Measurements from ENCODE around the gene SESN1. TPM values are rescaled to one million over a fixed set of nuclear protein-coding genes. Genes with fewer than 3 reads are reported as not detected.

The SESN1 gene
- polyA plus RNA-seq, 4 donors: 13.8 to 30.2 (median 16.7) TPM

- H3K27ac ChIP-seq (ENCODE audit: low read depth in 1 of 3, low read length in 2 of 3): peak overlapping the region in 2 of 3 donors; percentile 37 to 73
- 88 to 100% (median 100%) methylated on average over 1 of the region's 1 CpG for WGBS, 3 donors
- FAIRE-seq: no peak
Measured at GRCh38 chr6:108944071-108944470, 150.6 kb downstream of the SESN1 start.

GRCh38 chr6:108942556-108943492, 151.8 kb downstream of the SESN1 start:
- Histone ChIP-seq H3K4me3 (ENCODE audit: low read depth in 1 of 3, low read length in 3 of 3) (no peak overlapping the region), H3K27me3 (ENCODE audit: control insufficient read depth in 3 of 3, insufficient read depth in 3 of 3, low read length in 3 of 3) (no peaks in the 10 kb centered on the region), H3K27ac (ENCODE audit: low read depth in 1 of 3, low read length in 2 of 3) (peak overlapping the region in 2 of 3 donors; percentile 30 to 37), H3K4me1 (ENCODE audit: control insufficient read depth in 3 of 3, insufficient read depth in 2 of 3, low read depth in 1 of 3, low read length in 2 of 3) (peaks cover 0 to 58% (median 14%) of the 10 kb centered on the region in 3 donors), H3K36me3 (ENCODE audit: control insufficient read depth in 3 of 3, insufficient read depth in 2 of 3, low read depth in 1 of 3, low read length in 3 of 3) (no peaks in the 10 kb centered on the region), H3K9me3 (ENCODE audit: control insufficient read depth in 2 of 2, insufficient read depth in 1 of 2, low read depth in 1 of 2, low read length in 1 of 2) (peaks cover 0 to 4% of the 10 kb centered on the region in 2 donors)
- DNase-seq (peak in 1 of 2 donors; percentile 33), FAIRE-seq (no peak)
- 50 to 77% (median 66%) methylated on average over 9 of the region's 9 CpGs for WGBS, 3 donors

More at GRCh38 chr6:108944071-108944470, 150.6 kb downstream of the SESN1 start:
- Histone ChIP-seq H3K27me3 (ENCODE audit: control insufficient read depth in 3 of 3, insufficient read depth in 3 of 3, low read length in 3 of 3) (no peaks in the 10 kb centered on the region), H3K36me3 (ENCODE audit: control insufficient read depth in 3 of 3, insufficient read depth in 2 of 3, low read depth in 1 of 3, low read length in 3 of 3) (no peaks in the 10 kb centered on the region), H3K4me1 (ENCODE audit: control insufficient read depth in 3 of 3, insufficient read depth in 2 of 3, low read depth in 1 of 3, low read length in 2 of 3) (peaks cover 0 to 67% (median 14%) of the 10 kb centered on the region in 3 donors), H3K9me3 (ENCODE audit: control insufficient read depth in 2 of 2, insufficient read depth in 1 of 2, low read depth in 1 of 2, low read length in 1 of 2) (peaks cover 0 to 4% of the 10 kb centered on the region in 2 donors), H3K4me3 (ENCODE audit: low read depth in 1 of 3, low read length in 3 of 3) (no peak overlapping the region)
- DNase-seq: no peak

- no peaks in the 10 kb centered on the region for H3K36me3 ChIP-seq (ENCODE audit: control insufficient read depth in 3 of 3, insufficient read depth in 2 of 3, low read depth in 1 of 3, low read length in 3 of 3)
- WGBS, 3 donors: 19 to 45% (median 28%) methylated on average over 2 of the region's 2 CpGs
- DNase-seq: peak; percentile 37 to 59
- H3K27ac ChIP-seq (ENCODE audit: low read depth in 1 of 3, low read length in 2 of 3): peak overlapping the region in 1 of 3 donors; percentile 37
- no peak for FAIRE-seq
- peaks cover 0 to 4% of the 10 kb centered on the region in 2 donors for H3K9me3 ChIP-seq (ENCODE audit: control insufficient read depth in 2 of 2, insufficient read depth in 1 of 2, low read depth in 1 of 2, low read length in 1 of 2)
- no peaks in the 10 kb centered on the region for H3K27me3 ChIP-seq (ENCODE audit: control insufficient read depth in 3 of 3, insufficient read depth in 3 of 3, low read length in 3 of 3)
- no peak overlapping the region for H3K4me3 ChIP-seq (ENCODE audit: low read depth in 1 of 3, low read length in 3 of 3)
- H3K4me1 ChIP-seq (ENCODE audit: control insufficient read depth in 3 of 3, insufficient read depth in 2 of 3, low read depth in 1 of 3, low read length in 2 of 3): peaks cover 0 to 50% (median 14%) of the 10 kb centered on the region in 3 donors
Measured at GRCh38 chr6:108941859-108942258, 152.8 kb downstream of the SESN1 start.

GRCh38 chr6:108941281-108941680, 153.4 kb downstream of the SESN1 start:
- 24 to 74% (median 50%) methylated on average over 1 of the region's 1 CpG for WGBS, 3 donors
- peak in 1 of 2 donors; percentile 45 for DNase-seq
- Histone ChIP-seq H3K4me3 (ENCODE audit: low read depth in 1 of 3, low read length in 3 of 3) (no peak overlapping the region), H3K36me3 (ENCODE audit: control insufficient read depth in 3 of 3, insufficient read depth in 2 of 3, low read depth in 1 of 3, low read length in 3 of 3) (no peaks in the 10 kb centered on the region), H3K9me3 (ENCODE audit: control insufficient read depth in 2 of 2, insufficient read depth in 1 of 2, low read depth in 1 of 2, low read length in 1 of 2) (peaks cover 0 to 4% of the 10 kb centered on the region in 2 donors), H3K27me3 (ENCODE audit: control insufficient read depth in 3 of 3, insufficient read depth in 3 of 3, low read length in 3 of 3) (no peaks in the 10 kb centered on the region), H3K4me1 (ENCODE audit: control insufficient read depth in 3 of 3, insufficient read depth in 2 of 3, low read depth in 1 of 3, low read length in 2 of 3) (peaks cover 0 to 45% (median 14%) of the 10 kb centered on the region in 3 donors), H3K27ac (ENCODE audit: low read depth in 1 of 3, low read length in 2 of 3) (peak overlapping the region in 1 of 3 donors; percentile 41)
- no peak for FAIRE-seq

GRCh38 chr6:108940741-108941140, 153.9 kb downstream of the SESN1 start:
- 92 to 95% (median 95%) methylated on average over 5 of the region's 5 CpGs for WGBS, 3 donors
- no peaks in the 10 kb centered on the region for H3K36me3 ChIP-seq (ENCODE audit: control insufficient read depth in 3 of 3, insufficient read depth in 2 of 3, low read depth in 1 of 3, low read length in 3 of 3)
- peaks cover 0 to 40% (median 14%) of the 10 kb centered on the region in 3 donors for H3K4me1 ChIP-seq (ENCODE audit: control insufficient read depth in 3 of 3, insufficient read depth in 2 of 3, low read depth in 1 of 3, low read length in 2 of 3)
- no peaks in the 10 kb centered on the region for H3K27me3 ChIP-seq (ENCODE audit: control insufficient read depth in 3 of 3, insufficient read depth in 3 of 3, low read length in 3 of 3)
- H3K4me3 ChIP-seq (ENCODE audit: low read depth in 1 of 3, low read length in 3 of 3): no peak overlapping the region
- DNase-seq: no peak
- peaks cover 0 to 4% of the 10 kb centered on the region in 2 donors for H3K9me3 ChIP-seq (ENCODE audit: control insufficient read depth in 2 of 2, insufficient read depth in 1 of 2, low read depth in 1 of 2, low read length in 1 of 2)
- no peak for FAIRE-seq
- H3K27ac ChIP-seq (ENCODE audit: low read depth in 1 of 3, low read length in 2 of 3): peak overlapping the region in 1 of 3 donors; percentile 41

GRCh38 chr6:108937170-108937569, 157.5 kb downstream of the SESN1 start:
- peaks cover 0 to 12% (median 4%) of the 10 kb centered on the region in 3 donors for H3K4me1 ChIP-seq (ENCODE audit: control insufficient read depth in 3 of 3, insufficient read depth in 2 of 3, low read depth in 1 of 3, low read length in 2 of 3)
- H3K4me3 ChIP-seq (ENCODE audit: low read depth in 1 of 3, low read length in 3 of 3): no peak overlapping the region
- H3K9me3 ChIP-seq (ENCODE audit: control insufficient read depth in 2 of 2, insufficient read depth in 1 of 2, low read depth in 1 of 2, low read length in 1 of 2): peaks cover 0 to 4% of the 10 kb centered on the region in 2 donors
- DNase-seq (no peak), FAIRE-seq (no peak)
- H3K27me3 ChIP-seq (ENCODE audit: control insufficient read depth in 3 of 3, insufficient read depth in 3 of 3, low read length in 3 of 3): no peaks in the 10 kb centered on the region
- 84 to 100% (median 92%) methylated on average over 1 of the region's 1 CpG for WGBS, 3 donors
- H3K36me3 ChIP-seq (ENCODE audit: control insufficient read depth in 3 of 3, insufficient read depth in 2 of 3, low read depth in 1 of 3, low read length in 3 of 3): no peaks in the 10 kb centered on the region
- no peak overlapping the region for H3K27ac ChIP-seq (ENCODE audit: low read depth in 1 of 3, low read length in 2 of 3)

Other genes with a start within 250 kb of the SESN1 start
- gene ARMC2, start 246.4 kb downstream of the SESN1 start, polyA plus RNA-seq: 1 to 10 TPM in 3 of 4 donors, under 1 TPM in 1; 0.22 to 4.1 (median 2.3) TPM
- gene CEP57L1, start 661 bp upstream of the SESN1 start, polyA plus RNA-seq: 10 to 100 TPM in 1 of 4 donors, 1 to 10 TPM in 3; 3.0 to 11.3 (median 8.4) TPM

Data from small intestine (tissue), 7 donors.